ENCODE results near the gene KLKB1.

KLKB1 gene

GRCh38 chr4:186298031-186298647, 70.8 kb downstream of the KLKB1 start:
- TF ChIP-seq, protein P1, sequence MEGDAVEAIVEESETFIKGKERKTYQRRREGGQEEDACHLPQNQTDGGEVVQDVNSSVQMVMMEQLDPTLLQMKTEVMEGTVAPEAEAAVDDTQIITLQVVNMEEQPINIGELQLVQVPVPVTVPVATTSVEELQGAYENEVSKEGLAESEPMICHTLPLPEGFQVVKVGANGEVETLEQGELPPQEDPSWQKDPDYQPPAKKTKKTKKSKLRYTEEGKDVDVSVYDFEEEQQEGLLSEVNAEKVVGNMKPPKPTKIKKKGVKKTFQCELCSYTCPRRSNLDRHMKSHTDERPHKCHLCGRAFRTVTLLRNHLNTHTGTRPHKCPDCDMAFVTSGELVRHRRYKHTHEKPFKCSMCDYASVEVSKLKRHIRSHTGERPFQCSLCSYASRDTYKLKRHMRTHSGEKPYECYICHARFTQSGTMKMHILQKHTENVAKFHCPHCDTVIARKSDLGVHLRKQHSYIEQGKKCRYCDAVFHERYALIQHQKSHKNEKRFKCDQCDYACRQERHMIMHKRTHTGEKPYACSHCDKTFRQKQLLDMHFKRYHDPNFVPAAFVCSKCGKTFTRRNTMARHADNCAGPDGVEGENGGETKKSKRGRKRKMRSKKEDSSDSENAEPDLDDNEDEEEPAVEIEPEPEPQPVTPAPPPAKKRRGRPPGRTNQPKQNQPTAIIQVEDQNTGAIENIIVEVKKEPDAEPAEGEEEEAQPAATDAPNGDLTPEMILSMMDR (IDR thresholded peaks at IDR 0.05; ENCODE audit: insufficient read depth, low read depth, low read length, missing control alignments) = no peak
- no peak overlapping the region for H3K4me3 ChIP-seq (ENCODE audit: low read depth, low read length)
- no peak for DNase-seq (ENCODE audit: low read depth)

DNA sequence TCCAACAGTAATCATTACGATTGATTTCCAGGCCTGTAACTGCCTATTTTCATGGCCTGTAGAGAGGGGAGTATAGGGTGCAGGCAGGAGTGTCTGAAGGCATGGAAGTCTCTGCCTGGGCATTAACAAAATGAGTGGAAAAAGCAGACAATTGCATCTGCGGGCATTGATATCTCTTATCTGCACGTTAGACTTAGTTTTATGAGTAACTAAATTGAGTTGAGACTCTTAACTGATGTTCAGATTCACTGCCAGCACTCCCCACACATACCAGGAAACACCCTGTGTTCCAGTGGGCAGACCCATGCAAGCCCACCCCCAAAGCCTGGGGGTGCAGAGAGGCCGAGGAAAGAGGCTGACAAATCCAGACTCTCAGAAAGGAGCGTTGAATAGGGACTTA, 72.0 kb downstream of the KLKB1 start:
- DNase-seq (ENCODE audit: low read depth) = no peak
- TF ChIP-seq, protein P1 (IDR thresholded peaks at IDR 0.05; ENCODE audit: insufficient read depth, low read depth, low read length, missing control alignments) = no peak
- no peak overlapping the region for H3K4me3 ChIP-seq (ENCODE audit: low read depth, low read length)

GRCh38 chr4:186300659-186301390, 73.5 kb downstream of the KLKB1 start:
- no peak for DNase-seq (ENCODE audit: low read depth)
- TF ChIP-seq, protein P1 (IDR thresholded peaks at IDR 0.05; ENCODE audit: insufficient read depth, low read depth, low read length, missing control alignments) = no peak
- H3K4me3 ChIP-seq (ENCODE audit: low read depth, low read length) = peak overlapping the region; percentile 10; the same call in 1 of the 2 replicates

GRCh38 chr4:186304216-186304615, 76.9 kb downstream of the KLKB1 start:
- TF ChIP-seq, protein P1 (IDR thresholded peaks at IDR 0.05; ENCODE audit: insufficient read depth, low read depth, low read length, missing control alignments) = no peak
- no peak overlapping the region for H3K4me3 ChIP-seq (ENCODE audit: low read depth, low read length)
- no peak for DNase-seq (ENCODE audit: low read depth)

DNA sequence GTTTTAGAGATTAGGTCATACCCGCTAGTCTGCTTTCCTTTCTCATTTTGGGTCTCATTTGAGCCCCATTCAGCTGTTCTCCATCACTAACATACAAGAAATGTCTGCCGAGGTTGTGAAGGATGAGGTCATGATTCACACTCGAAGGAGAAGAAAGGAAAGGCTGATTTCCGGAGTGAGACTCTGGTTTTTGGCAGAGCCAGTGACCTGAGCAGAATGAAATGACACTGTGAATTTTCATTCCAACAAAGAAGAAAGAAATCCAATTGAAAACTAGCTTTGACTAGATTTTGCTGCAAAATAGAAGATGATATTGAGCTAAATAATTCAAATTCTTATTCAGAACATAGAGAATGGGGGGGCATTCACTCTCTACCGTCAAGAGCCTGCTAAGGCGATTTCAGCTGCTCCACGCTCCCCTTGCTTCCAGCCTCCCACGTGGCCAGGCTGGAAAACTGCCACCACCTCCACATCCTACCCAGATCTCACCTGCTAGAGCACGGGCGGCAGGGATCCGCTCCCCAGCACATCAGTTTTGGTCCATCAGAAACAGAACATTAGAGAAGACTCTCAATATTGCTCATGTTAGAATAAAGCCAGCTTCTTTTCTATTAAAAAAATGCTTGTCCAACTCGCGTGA, 77.7 kb downstream of the KLKB1 start:
- no peak overlapping the region for H3K4me3 ChIP-seq (ENCODE audit: low read depth, low read length)
- no peak for DNase-seq (ENCODE audit: low read depth)
- TF ChIP-seq, protein P1 (IDR thresholded peaks at IDR 0.05; ENCODE audit: insufficient read depth, low read depth, low read length, missing control alignments) = no peak

GRCh38 chr4:186307497-186307896, 80.2 kb downstream of the KLKB1 start:
- no peak for DNase-seq (ENCODE audit: low read depth)
- no peak overlapping the region for H3K4me3 ChIP-seq (ENCODE audit: low read depth, low read length)
- TF ChIP-seq, protein P1 (IDR thresholded peaks at IDR 0.05; ENCODE audit: insufficient read depth, low read depth, low read length, missing control alignments) = no peak

Measured in GM12865 (cell line).